Mesenchymal stem cell (in vitro differentiated cells and primary cell): ENCODE measurements around the gene ATRNL1.

Experiments
- DNase-seq: peaks from one replicate; pipeline ENCODE4 v3.0.0-alpha.2; 2013
- H2AFZ ChIP-seq: one replicate; pipeline ENCODE4 v1.6.1; 2013; ENCODE audit warnings: low read depth, mild to moderate bottlenecking, control low read depth, inconsistent platforms, low read length, moderate library complexity
- H2AK5ac ChIP-seq: 2 replicates; pipeline ENCODE4 v1.6.1; 2013; ENCODE audit warnings: low read length, moderate library complexity, mild to moderate bottlenecking, inconsistent platforms; ENCODE audit not compliant: severe bottlenecking
- H2BK120ac ChIP-seq: one replicate; pipeline ENCODE4 v1.6.1; 2013; ENCODE audit warnings: low read depth, mild to moderate bottlenecking, inconsistent platforms, low read length, moderate library complexity
- H2BK12ac ChIP-seq, 2 experiments: one replicate each; pipeline ENCODE4 v1.6.1; 2013; ENCODE audit warnings: inconsistent platforms in 2 of 2, low read length in 2 of 2, mild to moderate bottlenecking in 2 of 2, moderate library complexity in 2 of 2, control low read depth in 1 of 2
- H2BK15ac ChIP-seq: one replicate; pipeline ENCODE4 v1.6.1; 2013; ENCODE audit warnings: mild to moderate bottlenecking, low read depth, inconsistent platforms; ENCODE audit not compliant: poor library complexity, severe bottlenecking
- H2BK5ac ChIP-seq: 2 replicates; pipeline ENCODE4 v1.6.1; 2013; ENCODE audit warnings: low read depth, mild to moderate bottlenecking, low read length, control low read depth, inconsistent platforms; ENCODE audit not compliant: poor library complexity, severe bottlenecking
- H3K14ac ChIP-seq, 2 experiments: one replicate each; pipeline ENCODE4 v1.6.1; 2013; ENCODE audit warnings: inconsistent platforms in 2 of 2, low read length in 2 of 2, control low read depth in 1 of 2, mild to moderate bottlenecking in 1 of 2, moderate library complexity in 1 of 2
- H3K18ac ChIP-seq, 2 experiments: one replicate each; pipeline ENCODE4 v1.6.1; 2013; ENCODE audit warnings: inconsistent platforms in 2 of 2, low read length in 2 of 2, control low read depth in 1 of 2, low read depth in 1 of 2, mild to moderate bottlenecking in 1 of 2
- H3K23ac ChIP-seq, 2 experiments: one replicate each; pipeline ENCODE4 v1.6.1; 2013; ENCODE audit warnings: inconsistent platforms in 2 of 2, low read length in 2 of 2, mild to moderate bottlenecking in 2 of 2, moderate library complexity in 2 of 2, control low read depth in 1 of 2
- H3K27ac ChIP-seq: 2 replicates; pipeline ENCODE4 v1.5.1; 2013; ENCODE audit warnings: mild to moderate bottlenecking, moderate library complexity, low read length, control low read depth, inconsistent platforms; ENCODE audit not compliant: poor library complexity, severe bottlenecking
- H3K27me3 ChIP-seq, 2 experiments: 2 replicates each; pipeline versions ENCODE4 v1.6.1 to v1.7.0; 2013; ENCODE audit warnings: low read length in 2 of 2, mild to moderate bottlenecking in 2 of 2, moderate library complexity in 2 of 2, control low read depth in 1 of 2, inconsistent platforms in 1 of 2; ENCODE audit not compliant: control insufficient read depth in 1 of 2, insufficient read depth in 1 of 2
- H3K36me3 ChIP-seq, 2 experiments: 2 replicates each; pipeline versions ENCODE4 v1.6.1 to v1.7.0; 2013; ENCODE audit warnings: low read length in 2 of 2, control low read depth in 1 of 2, inconsistent platforms in 1 of 2, low read depth in 1 of 2, mild to moderate bottlenecking in 1 of 2; ENCODE audit not compliant: insufficient read depth in 2 of 2, control insufficient read depth in 1 of 2
- H3K4ac ChIP-seq, 2 experiments: one replicate each; pipeline ENCODE4 v1.6.1; 2013; ENCODE audit warnings: inconsistent platforms in 2 of 2, low read length in 2 of 2, mild to moderate bottlenecking in 2 of 2, moderate library complexity in 2 of 2, control low read depth in 1 of 2, low read depth in 1 of 2
- H3K4me1 ChIP-seq: 2 replicates; pipeline ENCODE4 v1.6.1; 2013; ENCODE audit warnings: low read depth, low read length, control low read depth; ENCODE audit not compliant: control insufficient read depth, insufficient read depth
- H3K4me2 ChIP-seq: 2 replicates; pipeline ENCODE4 v1.6.1; 2013; ENCODE audit warnings: low read length, mild to moderate bottlenecking, inconsistent platforms; ENCODE audit not compliant: poor library complexity, severe bottlenecking
- H3K4me3 ChIP-seq, 2 experiments: 2 replicates each; pipeline versions ENCODE4 v1.5.1 to v1.7.0; 2013; ENCODE audit warnings: low read length in 2 of 2, mild to moderate bottlenecking in 2 of 2, control low read depth in 1 of 2, low read depth in 1 of 2; ENCODE audit not compliant: insufficient read depth in 1 of 2
- H3K79me1 ChIP-seq: replicated peaks from 2 replicates; pipeline ENCODE4 v1.6.1; 2013; ENCODE audit warnings: mild to moderate bottlenecking, control low read depth, low read length, inconsistent platforms; ENCODE audit not compliant: poor library complexity, severe bottlenecking
- H3K9ac ChIP-seq: 2 replicates; pipeline ENCODE4 v1.7.0; 2013; ENCODE audit warnings: mild to moderate bottlenecking, low read length, moderate library complexity
- H3K9me3 ChIP-seq: 2 replicates; pipeline ENCODE4 v1.7.0; 2013; ENCODE audit warnings: mild to moderate bottlenecking, low read length; ENCODE audit not compliant: control insufficient read depth
- H4K8ac ChIP-seq: one replicate; pipeline ENCODE4 v1.6.1; 2013; ENCODE audit warnings: inconsistent platforms, mild to moderate bottlenecking, low read length, moderate library complexity
- H4K91ac ChIP-seq: one replicate; pipeline ENCODE4 v1.6.1; 2013; ENCODE audit warnings: mild to moderate bottlenecking, low read length, inconsistent platforms
- WGBS: methylation state at CpG from one replicate; pipeline ENCODE4 v1.1.7; 2013; ENCODE audit warnings: mixed read lengths; 5-methylcytosine and 5-hydroxymethylcytosine counted together

Gene ATRNL1

GRCh38 chr10:115762029-115762428 is 668.9 kb downstream of the ATRNL1 start:
- DNase-seq, result no peak
- Histone ChIP-seq H3K18ac (no peak overlapping the region), H3K14ac (no peak overlapping the region)

GRCh38 chr10:115771755-115772154 is 678.6 kb downstream of the ATRNL1 start:
- Histone ChIP-seq H3K9ac (no peak overlapping the region), H3K36me3 (no peaks in the 10 kb centered on the region), H3K14ac (no peak overlapping the region), H2AK5ac (peak overlapping the region; percentile 48), H2BK12ac (no peak overlapping the region), H2BK5ac (no peak overlapping the region), H4K8ac (no peak overlapping the region), H2BK120ac (no peak overlapping the region), H3K18ac (no peak overlapping the region), H3K27ac (no peak overlapping the region), H3K79me1 (no peaks in the 10 kb centered on the region), H3K4ac (no peak overlapping the region), H3K4me3 (no peak overlapping the region), H3K4me1 (no peaks in the 10 kb centered on the region), H2AFZ (no peak overlapping the region), H4K91ac (no peak overlapping the region), H2BK15ac (no peak overlapping the region), H3K23ac (no peak overlapping the region), H3K4me2 (no peak overlapping the region), H3K27me3 (no peaks in the 10 kb centered on the region), H3K9me3 (no peaks in the 10 kb centered on the region)
- no peak for DNase-seq

More at GRCh38 chr10:115762029-115762428, 668.9 kb downstream of the ATRNL1 start:
- Histone ChIP-seq H2BK15ac (no peak overlapping the region), H3K36me3 (no peaks in the 10 kb centered on the region), H3K27ac (no peak overlapping the region), H3K4me3 (no peak overlapping the region), H2BK120ac (no peak overlapping the region), H3K4me2 (no peak overlapping the region), H3K9me3 (no peaks in the 10 kb centered on the region), H3K9ac (no peak overlapping the region), H3K4ac (no peak overlapping the region), H2AK5ac (no peak overlapping the region), H4K8ac (no peak overlapping the region), H4K91ac (no peak overlapping the region), H3K79me1 (no peaks in the 10 kb centered on the region), H3K4me1 (no peaks in the 10 kb centered on the region), H3K27me3 (no peaks in the 10 kb centered on the region), H2BK12ac (no peak overlapping the region), H2BK5ac (no peak overlapping the region), H3K23ac (no peak overlapping the region), H2AFZ (no peak overlapping the region)

GRCh38 chr10:115772606-115773005 is 679.4 kb downstream of the ATRNL1 start:
- Histone ChIP-seq H2BK12ac (no peak overlapping the region), H2BK15ac (no peak overlapping the region), H3K4me3 (no peak overlapping the region), H3K4me1 (no peaks in the 10 kb centered on the region), H3K36me3 (no peaks in the 10 kb centered on the region), H2BK5ac (no peak overlapping the region), H2AFZ (no peak overlapping the region), H3K27ac (peak overlapping the region; percentile 51), H3K9me3 (no peaks in the 10 kb centered on the region), H3K9ac (peak overlapping the region; percentile 30), H3K4ac (no peak overlapping the region), H2BK120ac (no peak overlapping the region), H2AK5ac (no peak overlapping the region), H3K14ac (no peak overlapping the region), H3K4me2 (no peak overlapping the region), H3K23ac (no peak overlapping the region), H3K79me1 (no peaks in the 10 kb centered on the region), H4K8ac (no peak overlapping the region), H3K27me3 (no peaks in the 10 kb centered on the region), H4K91ac (no peak overlapping the region), H3K18ac (no peak overlapping the region)
- DNase-seq, result peak; percentile 7
- WGBS, result no CpG with 5 or more reads among the region's 1 CpG

GRCh38 chr10:115773832-115774231 is 680.7 kb downstream of the ATRNL1 start:
- 100% methylated on average over 2 of the region's 2 CpGs for WGBS
- Histone ChIP-seq H3K4me2 (no peak overlapping the region), H2AK5ac (no peak overlapping the region), H3K4me1 (no peaks in the 10 kb centered on the region), H4K91ac (no peak overlapping the region), H4K8ac (no peak overlapping the region), H3K18ac (no peak overlapping the region), H2AFZ (no peak overlapping the region), H2BK12ac (no peak overlapping the region), H3K9me3 (no peaks in the 10 kb centered on the region), H3K79me1 (no peaks in the 10 kb centered on the region), H3K4me3 (no peak overlapping the region), H3K14ac (no peak overlapping the region), H3K23ac (no peak overlapping the region), H3K9ac (peak overlapping the region; percentile 30), H2BK15ac (no peak overlapping the region), H3K27me3 (no peaks in the 10 kb centered on the region), H3K4ac (no peak overlapping the region), H3K27ac (no peak overlapping the region), H2BK5ac (no peak overlapping the region), H3K36me3 (no peaks in the 10 kb centered on the region), H2BK120ac (no peak overlapping the region)
- no peak for DNase-seq
